ENCODE data around the gene CTSK.

- TF ChIP-seq CTCF (conservative IDR thresholded peaks at IDR 0.05) (no peak), EZH2 (IDR thresholded peaks at IDR 0.05; ENCODE audit: low read depth) (no peak)
Measured at GRCh38 chr1:150798525-150798924, 9.5 kb downstream of the CTSK start.
